Keratinocyte (primary cell): ENCODE measurements around the gene GARNL3. TPM values are rescaled to one million over a fixed set of nuclear protein-coding genes. Genes with fewer than 3 reads are reported as not detected.
A peak's percentile ranks its signal among the peaks of the same experiment; 100 is the strongest.

Experiments
- DNase-seq: peaks from one replicate; pipeline ENCODE4 v3.0.0-alpha.2; 2011; ENCODE audit warnings: low read depth, missing footprints, low spot score
- FAIRE-seq: peaks from 2 replicates; lab custom pipeline; 2011; peaks lifted over from hg19 to GRCh38; lab: Jason Lieb, UNC
- H2AFZ ChIP-seq: 2 replicates; pipeline ENCODE4 v1.6.0; 2012; ENCODE audit warnings: low read length, control low read depth, inconsistent platforms; ENCODE audit not compliant: control insufficient read depth
- H3K27ac ChIP-seq: 2 replicates; pipeline ENCODE4 v1.5.1; 2011; ENCODE audit warnings: low read length; ENCODE audit not compliant: control insufficient read depth, insufficient read depth
- H3K27me3 ChIP-seq: 3 replicates; pipeline ENCODE4 v1.6.0; 2011; ENCODE audit warnings: low read length; ENCODE audit not compliant: control insufficient read depth, insufficient read depth; ENCODE audit errors: extremely low read depth
- H3K36me3 ChIP-seq, 2 experiments: 2 replicates in 1 of 2; 3 replicates in 1 of 2; pipeline ENCODE4 v1.5.1; 2011; ENCODE audit warnings: low read length in 2 of 2, mild to moderate bottlenecking in 1 of 2; ENCODE audit not compliant: control insufficient read depth in 2 of 2, insufficient read depth in 2 of 2; ENCODE audit errors: extremely low read depth in 1 of 2
- H3K4me1 ChIP-seq: 3 replicates; pipeline ENCODE4 v1.5.1; 2011; ENCODE audit warnings: low read length; ENCODE audit not compliant: control insufficient read depth, insufficient read depth; ENCODE audit errors: extremely low read depth
- H3K4me2 ChIP-seq: 3 replicates; pipeline ENCODE4 v1.6.0; 2011; ENCODE audit warnings: low read depth, low read length; ENCODE audit not compliant: control insufficient read depth, insufficient read depth; ENCODE audit errors: extremely low read depth
- H3K4me3 ChIP-seq, 3 experiments: fragments of 200-600 bp in 1 of 3; sonication (generic) in 1 of 3; 2 replicates in 2 of 3; 3 replicates in 1 of 3; pipeline ENCODE4 v1.5.1; 2011 to 2016; ENCODE audit warnings: low read length in 3 of 3, mild to moderate bottlenecking in 3 of 3, control low read depth in 2 of 3, inconsistent platforms in 1 of 3, low read depth in 1 of 3, mixed read lengths in 1 of 3, mixed run types in 1 of 3, moderate library complexity in 1 of 3; ENCODE audit not compliant: control insufficient read depth in 2 of 3, insufficient read depth in 2 of 3; ENCODE audit errors: extremely low read depth in 1 of 3
- H3K79me2 ChIP-seq: 2 replicates; pipeline ENCODE4 v1.6.0; 2012; ENCODE audit warnings: low read length; ENCODE audit not compliant: control insufficient read depth, insufficient read depth
- H3K9ac ChIP-seq: 3 replicates; pipeline ENCODE4 v1.6.0; 2011; ENCODE audit warnings: low read length; ENCODE audit not compliant: control insufficient read depth, insufficient read depth; ENCODE audit errors: extremely low read depth
- H3K9me1 ChIP-seq: 3 replicates; pipeline ENCODE4 v1.6.0; 2011; ENCODE audit warnings: low read length; ENCODE audit not compliant: control insufficient read depth, insufficient read depth; ENCODE audit errors: extremely low read depth
- H3K9me3 ChIP-seq: 2 replicates; pipeline ENCODE4 v1.5.1; 2012; ENCODE audit warnings: low read depth, low read length; ENCODE audit not compliant: control insufficient read depth
- H4K20me1 ChIP-seq: 3 replicates; pipeline ENCODE4 v1.6.0; 2011; ENCODE audit warnings: low read length; ENCODE audit not compliant: control insufficient read depth, insufficient read depth; ENCODE audit errors: extremely low read depth
- CTCF ChIP-seq, 3 experiments: IDR thresholded peaks in 1 of 3; conservative IDR thresholded peaks in 1 of 3; optimal IDR thresholded peaks in 1 of 3; 2 replicates in 2 of 3; 3 replicates in 1 of 3; pipeline versions ENCODE3 to v1.5.1; 2011; ENCODE audit warnings: low read length in 3 of 3, mild to moderate bottlenecking in 3 of 3, moderate library complexity in 2 of 3, control low read depth in 1 of 3, inconsistent platforms in 1 of 3; ENCODE audit not compliant: insufficient read depth in 2 of 3; ENCODE audit errors: extremely low read depth in 1 of 3
- EZH2 ChIP-seq: IDR thresholded peaks from one replicate; pipeline ENCODE4 v1.6.1; 2012; ENCODE audit warnings: inconsistent platforms, mild to moderate bottlenecking, low read length, moderate library complexity
- dilution Hi-C: fragments of 300-500 bp; cut with MboI; formaldehyde crosslinking; loops from one replicate; pipeline ENCODE4 v1.7.0; 2020; ENCODE audit warnings: low sequenced_read_pairs; ENCODE audit not compliant: extremely low pct_ligation_motif_present
- polyA plus RNA-seq, 5 experiments: library from polyadenylated mRNA; depleted of rRNA in 3 of 5; stranded (reverse) in 3 of 5; stranded (forward) in 1 of 5; unstranded in 1 of 5; fragments of >200 nt; gene quantifications; 1 replicate in 1 of 5; 2 replicates in 3 of 5; 3 replicates in 1 of 5; pipeline versions ENCODE4 v1.2.1 to v1.2.3, GENCODE V29; 2011 to 2012; ENCODE audit warnings: missing spikeins in 2 of 5, low read depth in 1 of 5, low replicate concordance in 1 of 5

GARNL3 gene
- polyA plus RNA-seq, 1 donor (not counting 4 experiments of a cell fraction or from before 2014, with no cell fraction given), result 2.4 TPM

DNA sequence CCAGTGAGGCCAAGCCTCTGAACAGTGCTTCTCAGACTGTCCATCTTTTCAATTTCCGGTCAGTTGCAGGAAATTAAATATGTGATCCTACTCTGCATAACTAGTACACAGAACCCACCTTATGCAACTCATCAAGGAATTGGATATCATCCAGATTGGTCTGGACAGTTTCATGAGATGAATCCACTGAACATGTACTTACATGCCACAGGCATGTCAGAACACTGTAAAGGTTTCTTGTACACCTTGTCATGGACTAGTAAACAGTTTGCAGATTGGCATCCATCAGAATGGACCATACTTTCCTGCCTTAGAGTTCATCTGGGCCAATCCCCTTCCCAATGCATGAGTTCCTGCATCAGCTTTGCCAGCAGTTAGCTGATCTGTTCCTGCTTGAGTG, 30.4 kb downstream of the GARNL3 start:
- no peak overlapping the region for H2AFZ ChIP-seq
- H3K27ac ChIP-seq, result no peak overlapping the region
- no peaks in the 10 kb centered on the region for H3K9me3 ChIP-seq
- no peaks in the 10 kb centered on the region for H3K79me2 ChIP-seq
- no peak for TF ChIP-seq CTCF (optimal IDR thresholded peaks at IDR 0.05 in 1 of 3, IDR thresholded peaks at IDR 0.05 in 1 of 3, conservative IDR thresholded peaks at IDR 0.05 in 1 of 3; ENCODE audit: extremely low read depth in 1 of 3, insufficient read depth in 2 of 3, low read length in 3 of 3)
- TF ChIP-seq EZH2, result no peak
- H3K9me1 ChIP-seq, result peaks cover 2% of the 10 kb centered on the region
- no peaks in the 10 kb centered on the region for H3K36me3 ChIP-seq
- no peaks in the 10 kb centered on the region for H4K20me1 ChIP-seq
- dilution Hi-C loops, result no loop called here
- DNase-seq (peak; percentile 44), FAIRE-seq (peak; percentile 75)
- peaks cover 9% of the 10 kb centered on the region for H3K4me1 ChIP-seq
- no peak overlapping the region for H3K9ac ChIP-seq
- no peak overlapping the region for H3K4me3 ChIP-seq
- H3K27me3 ChIP-seq, result no peaks in the 10 kb centered on the region
- peak overlapping the region; percentile 26 for H3K4me2 ChIP-seq

DNA sequence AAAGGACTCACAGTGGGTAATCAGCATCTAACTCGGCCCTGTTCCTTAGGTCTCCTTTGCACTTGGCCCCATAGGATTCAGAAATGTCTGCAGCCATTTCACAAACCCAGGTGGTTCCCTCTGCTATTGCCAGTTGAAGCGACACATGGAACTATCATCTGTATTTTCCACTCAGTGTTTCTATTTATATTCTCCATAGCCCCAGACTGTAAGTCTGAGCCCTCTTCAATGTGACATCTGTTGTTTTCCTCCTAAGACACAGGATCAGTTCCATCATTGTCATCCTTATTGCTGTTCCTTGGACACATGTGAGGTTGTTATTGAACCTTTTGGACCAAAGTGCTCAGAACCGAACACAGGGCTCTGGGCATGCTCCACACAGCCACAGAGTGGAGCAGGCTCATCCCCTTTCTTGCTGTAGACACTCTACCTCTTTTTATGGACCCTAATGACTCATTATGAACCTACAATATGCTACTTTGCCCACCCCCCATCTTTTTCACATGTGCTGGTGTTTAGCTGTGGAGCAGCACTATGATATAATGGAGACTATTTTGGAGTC, 36.4 kb downstream of the GARNL3 start:
- FAIRE-seq (no peak), DNase-seq (no peak)
- H3K4me3 ChIP-seq, result no peak overlapping the region
- no peak overlapping the region for H3K4me2 ChIP-seq
- H2AFZ ChIP-seq, result no peak overlapping the region
- H3K79me2 ChIP-seq, result no peaks in the 10 kb centered on the region
- H3K27ac ChIP-seq, result no peak overlapping the region
- H3K9me1 ChIP-seq, result no peaks in the 10 kb centered on the region
- dilution Hi-C loops, result no loop called here
- H3K36me3 ChIP-seq, result no peaks in the 10 kb centered on the region
- TF ChIP-seq CTCF (optimal IDR thresholded peaks at IDR 0.05 in 1 of 3, IDR thresholded peaks at IDR 0.05 in 1 of 3, conservative IDR thresholded peaks at IDR 0.05 in 1 of 3; ENCODE audit: extremely low read depth in 1 of 3, insufficient read depth in 2 of 3, low read length in 3 of 3) (no peak), EZH2 (no peak)
- H3K27me3 ChIP-seq, result no peaks in the 10 kb centered on the region
- no peaks in the 10 kb centered on the region for H3K4me1 ChIP-seq
- H3K9ac ChIP-seq, result no peak overlapping the region
- no peaks in the 10 kb centered on the region for H3K9me3 ChIP-seq
- no peaks in the 10 kb centered on the region for H4K20me1 ChIP-seq
